HCEC 1CT (cell line): ENCODE data around the gene EPB42.
"Not testable (repeated sequence)": the region's sequence is repeated elsewhere in the genome, so short reads cannot be mapped to it uniquely, and the experiment has no call there.

Experiments
- DNase-seq: peaks from one replicate; pipeline ENCODE4 v3.0.0-alpha.2; 2017

The EPB42 gene

GRCh38 chr15:43239732-43240491, 19.1 kb upstream of the EPB42 start:
- no peak for DNase-seq

GRCh38 chr15:43238671-43239131, 17.9 kb upstream of the EPB42 start:
- no peak for DNase-seq

- no peak for DNase-seq
These were observed 17.1 kb upstream of the EPB42 start for GRCh38 chr15:43237842-43238470.

DNA sequence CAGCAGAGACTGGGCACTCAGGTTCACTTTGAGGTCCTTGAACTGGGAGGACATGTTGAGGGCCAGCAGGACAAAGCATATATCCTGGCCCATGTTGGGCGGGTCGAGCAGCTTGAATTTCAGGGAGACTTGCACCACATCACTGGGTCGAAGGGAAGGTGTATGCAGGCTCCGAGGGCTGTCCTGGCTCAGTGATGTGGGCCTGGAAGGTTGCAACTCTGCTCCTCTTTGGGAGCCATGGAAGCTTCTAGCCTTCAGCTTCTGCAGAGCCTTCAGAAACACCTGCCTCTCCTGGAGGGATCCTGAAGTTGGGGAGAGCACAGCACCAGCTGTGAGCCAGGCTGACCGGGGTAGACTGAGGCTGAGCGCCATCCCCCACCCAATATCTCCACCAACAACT, 14.7 kb upstream of the EPB42 start:
- DNase-seq: no peak

DNA sequence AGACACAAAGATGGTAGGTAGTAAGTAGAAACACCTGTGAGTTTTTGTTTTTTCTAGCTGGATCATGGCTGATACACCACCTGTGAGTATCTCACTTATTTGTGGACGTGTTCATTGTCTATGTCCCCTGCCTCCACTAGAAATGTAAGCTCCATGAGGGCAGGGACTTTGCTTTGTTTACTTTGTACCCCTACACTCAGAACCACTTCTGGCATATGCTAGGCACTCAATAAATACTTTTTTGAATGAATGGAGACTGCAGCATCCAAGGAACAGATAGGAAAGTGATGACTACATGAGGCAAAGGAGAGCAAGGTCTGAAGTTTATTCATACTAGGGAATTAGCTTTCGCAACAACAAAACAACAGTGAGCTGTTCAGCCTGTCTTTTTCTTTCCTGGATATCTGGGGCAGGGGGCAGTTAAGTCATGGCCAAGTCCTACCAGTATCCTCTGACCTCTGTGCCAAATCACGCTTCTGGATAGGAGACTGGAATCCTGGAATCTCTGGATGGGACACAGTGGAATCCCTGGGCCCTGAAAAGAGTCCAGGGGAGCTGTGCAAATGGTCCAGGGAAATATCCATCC, 11.6 kb upstream of the EPB42 start:
- DNase-seq: peak; percentile 11

DNA sequence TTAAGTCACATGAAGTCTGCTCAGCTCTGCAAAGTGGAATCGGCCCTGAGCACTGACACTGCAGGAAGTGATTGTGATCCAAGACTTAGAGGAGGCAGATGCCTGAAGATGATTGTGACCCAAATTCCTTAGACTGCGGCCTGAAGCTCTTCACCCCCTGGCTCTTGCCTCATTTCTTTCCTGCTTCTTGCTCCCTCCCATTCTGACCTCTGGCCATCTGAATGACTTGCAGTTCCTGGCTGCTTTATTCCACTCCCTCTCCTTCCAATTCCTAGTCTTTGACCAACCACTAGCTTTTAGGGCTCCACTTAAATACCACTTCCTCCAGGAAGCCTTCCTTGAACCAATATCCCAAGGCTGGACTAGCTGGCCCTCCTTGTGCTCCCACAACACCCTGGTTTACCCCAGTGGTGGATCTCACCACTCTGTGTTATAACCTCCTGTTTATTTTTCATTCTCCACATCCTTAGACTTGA, 9.9 kb upstream of the EPB42 start:
- DNase-seq: peak; percentile 20

DNA sequence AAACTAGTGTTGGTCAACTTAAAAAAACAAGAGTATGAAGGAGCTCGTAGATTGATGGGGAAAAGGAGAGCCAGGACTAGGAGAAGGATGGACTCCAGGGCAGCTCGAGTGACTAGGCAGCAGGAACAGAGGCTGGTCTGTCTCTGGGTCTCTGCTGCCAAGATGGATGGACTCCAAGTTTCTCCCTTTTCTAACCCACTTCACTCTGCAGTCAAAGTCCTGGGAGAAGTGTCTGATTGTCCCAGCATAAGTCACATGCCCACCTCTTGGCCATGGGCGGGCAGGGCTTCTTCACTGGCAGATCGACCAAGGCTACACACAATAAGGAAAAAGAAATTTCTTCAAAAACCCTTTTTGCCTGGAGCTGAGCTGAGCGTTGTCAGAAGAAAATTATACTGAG, 9.2 kb upstream of the EPB42 start:
- DNase-seq: no peak

DNA sequence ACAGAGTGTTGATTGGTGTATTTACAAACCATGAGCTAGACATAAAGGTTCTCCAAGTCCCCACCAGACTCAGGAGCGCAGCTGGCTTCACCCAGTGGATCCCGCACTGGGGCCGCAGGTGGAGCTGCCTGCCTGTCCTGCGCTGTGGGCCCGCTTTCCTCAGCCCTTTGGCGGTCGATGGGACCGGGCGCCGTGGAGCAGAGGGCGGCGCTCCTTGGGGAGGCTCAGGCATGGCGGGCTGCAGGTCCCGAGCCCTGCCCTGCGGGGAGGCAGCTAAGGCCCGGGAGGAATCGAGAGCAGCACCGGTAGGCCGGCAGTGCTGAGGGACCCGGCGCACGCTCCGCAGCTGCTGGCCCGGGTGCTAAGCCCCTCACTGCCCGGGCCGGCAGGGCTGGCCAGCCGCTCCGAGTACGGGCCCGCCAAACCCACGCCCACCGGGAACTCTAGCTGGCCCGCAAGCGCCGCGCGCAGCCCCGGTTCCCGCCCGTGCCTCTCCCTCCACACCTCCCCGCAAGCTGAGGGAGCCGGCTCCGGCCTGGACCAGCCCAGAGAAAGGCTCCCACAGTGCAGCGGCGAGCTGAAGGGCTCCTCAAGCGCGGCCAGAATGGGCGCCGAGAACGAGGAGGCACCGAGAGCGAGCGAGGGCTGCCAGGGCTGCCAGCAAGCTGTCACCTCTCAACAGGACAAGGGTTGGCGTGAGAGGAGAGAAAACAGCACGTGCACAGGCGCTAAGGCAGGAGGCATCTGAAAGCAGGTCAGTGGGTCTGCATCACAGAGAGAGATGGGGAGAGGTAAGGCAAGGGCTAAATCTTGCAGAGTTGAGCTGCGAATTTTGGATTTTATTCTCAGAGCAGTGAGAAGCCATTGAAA, 5.9 kb upstream of the EPB42 start:
- DNase-seq: no peak

GRCh38 chr15:43225950-43226255, 5.1 kb upstream of the EPB42 start:
- not testable (repeated sequence) for DNase-seq

DNA sequence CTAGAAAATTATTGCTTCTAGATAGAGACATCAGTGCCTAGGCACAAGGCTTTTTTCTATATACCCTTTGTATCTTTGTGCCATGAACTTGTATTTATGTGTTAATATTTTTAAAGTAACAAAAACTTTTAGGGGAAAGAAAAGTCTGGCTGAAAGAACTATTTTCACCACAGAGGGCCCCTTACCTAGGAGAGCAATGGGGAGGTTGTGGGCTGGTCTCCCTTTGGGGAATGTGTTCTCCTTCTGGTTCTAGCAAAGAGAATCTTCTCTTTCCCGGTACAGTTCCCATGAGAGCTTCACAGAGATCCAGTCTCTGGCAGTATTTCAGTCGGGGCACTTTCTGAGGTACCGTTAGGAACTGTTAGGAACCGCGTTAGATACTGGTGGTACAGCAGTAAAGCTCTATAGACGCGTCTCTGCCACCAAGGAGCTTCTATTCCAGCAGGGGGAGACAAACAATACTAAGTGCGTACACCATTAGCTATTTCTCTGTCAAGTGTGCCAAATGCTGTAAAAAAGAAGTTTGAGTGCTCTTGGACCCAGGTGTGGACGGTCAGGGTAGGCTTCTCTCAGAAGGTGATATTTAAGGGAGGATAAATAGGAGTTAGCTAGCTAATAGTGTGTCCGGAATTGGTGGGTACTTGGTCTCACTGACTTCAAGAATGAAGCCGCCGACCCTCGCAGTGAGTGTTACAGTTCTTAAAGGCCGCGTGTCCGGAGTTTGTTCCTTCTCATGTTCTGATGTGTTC, 4.6 kb upstream of the EPB42 start:
- DNase-seq: peak; percentile 56

GRCh38 chr15:43221422-43221821, 604 bp upstream of the EPB42 start:
- DNase-seq: no peak

DNA sequence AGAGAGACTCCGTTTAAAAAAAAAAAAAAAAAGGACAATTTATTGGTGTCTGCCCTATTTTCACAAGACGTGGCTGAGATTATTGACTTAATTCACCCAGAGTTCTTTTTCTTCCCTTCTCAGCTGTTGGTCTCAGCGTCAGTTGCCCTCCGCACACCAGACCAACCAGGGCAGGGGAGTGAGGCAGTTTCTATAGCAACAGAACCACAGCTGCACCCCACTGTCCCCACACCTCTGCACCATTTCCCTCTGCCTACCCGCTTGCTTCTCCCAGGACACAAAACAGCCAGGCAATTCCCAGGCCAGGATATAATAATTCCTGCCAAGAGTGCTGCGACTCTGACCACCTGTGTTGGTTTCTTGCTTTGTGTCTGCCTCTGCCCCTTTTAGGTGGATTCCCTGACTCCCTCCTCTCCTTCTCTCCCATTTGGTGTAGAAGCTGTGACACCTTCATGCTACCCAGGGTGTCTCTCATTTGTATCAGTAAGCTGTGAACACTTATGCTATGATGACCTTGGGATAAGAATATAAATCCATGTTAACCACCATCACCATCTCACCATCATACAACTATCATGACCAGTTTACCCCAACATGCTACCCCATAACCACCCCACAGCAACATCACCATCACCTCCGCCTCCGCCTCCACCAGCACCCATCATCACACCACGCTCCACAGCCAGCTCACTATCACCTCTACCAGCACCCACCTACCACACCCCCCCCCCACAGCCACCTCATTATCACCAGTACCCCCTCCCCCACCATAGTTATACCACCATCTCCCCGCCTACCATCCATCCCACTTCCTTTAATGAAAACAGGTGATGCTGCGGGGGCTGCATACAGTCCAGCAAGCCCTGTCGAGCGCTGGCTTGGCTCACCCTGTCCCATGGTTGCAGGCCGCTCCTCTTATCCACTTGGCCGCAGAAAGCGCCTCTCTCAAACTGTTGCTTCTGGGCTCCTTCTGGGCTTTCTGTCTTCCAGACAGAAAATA, 589 bp downstream of the EPB42 start:
- DNase-seq: no peak

- no peak for DNase-seq
These were observed 1.7 kb downstream of the EPB42 start for GRCh38 chr15:43218908-43219706.

DNA sequence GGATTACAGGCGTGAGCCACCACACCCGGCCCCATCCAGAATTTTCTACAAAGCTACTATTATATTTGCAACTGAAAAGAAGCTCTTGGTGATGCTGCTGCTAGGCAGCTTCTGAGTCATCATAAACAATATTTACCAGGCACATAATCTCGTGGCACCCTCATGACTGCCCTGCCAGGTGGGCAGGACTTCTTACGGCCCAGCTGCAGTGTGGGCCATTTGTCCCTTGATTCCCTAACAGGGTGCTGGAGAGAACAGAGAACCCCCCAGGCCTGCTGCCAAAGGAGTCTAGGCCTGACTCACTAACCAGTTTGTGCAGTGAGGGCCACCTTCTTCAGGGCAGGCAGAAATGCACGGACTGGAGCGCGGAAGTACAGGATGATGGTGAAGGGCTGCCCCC, 4.9 kb downstream of the EPB42 start:
- DNase-seq: peak; percentile 22

DNA sequence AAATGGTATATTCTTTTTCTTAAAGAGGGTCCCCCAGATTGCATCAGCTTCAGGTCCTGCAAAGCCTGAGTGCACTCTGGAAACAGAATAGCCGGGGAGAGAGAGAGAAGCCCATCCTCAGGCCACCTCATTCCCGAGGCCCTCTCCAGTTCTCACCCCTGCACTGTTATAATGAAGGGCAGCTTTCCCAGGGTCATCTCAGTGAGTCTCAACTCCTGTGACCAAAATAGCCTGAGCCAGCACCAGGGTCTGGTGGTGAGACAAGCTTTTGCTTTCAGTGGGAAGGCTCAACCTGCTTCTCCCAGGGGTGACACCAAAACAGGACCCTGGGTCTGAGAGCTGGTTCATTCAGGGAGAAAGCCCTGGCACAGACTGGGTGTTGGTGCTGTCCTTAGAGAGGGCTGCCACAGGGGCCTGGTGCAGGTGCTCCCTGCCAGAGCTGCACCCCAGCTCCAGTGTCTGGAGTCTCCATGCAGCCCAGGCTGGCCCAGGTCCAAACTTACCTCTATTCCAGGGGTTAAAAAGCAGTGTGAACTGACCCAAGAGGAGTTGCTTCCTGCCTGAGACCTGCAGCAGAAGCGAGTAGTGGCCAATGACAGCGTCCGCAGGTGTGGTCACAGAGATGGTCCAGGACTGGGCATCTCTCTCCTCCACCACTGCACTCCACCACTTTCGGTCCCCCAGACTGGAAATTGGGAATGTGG, 6.1 kb downstream of the EPB42 start:
- no peak for DNase-seq

DNA sequence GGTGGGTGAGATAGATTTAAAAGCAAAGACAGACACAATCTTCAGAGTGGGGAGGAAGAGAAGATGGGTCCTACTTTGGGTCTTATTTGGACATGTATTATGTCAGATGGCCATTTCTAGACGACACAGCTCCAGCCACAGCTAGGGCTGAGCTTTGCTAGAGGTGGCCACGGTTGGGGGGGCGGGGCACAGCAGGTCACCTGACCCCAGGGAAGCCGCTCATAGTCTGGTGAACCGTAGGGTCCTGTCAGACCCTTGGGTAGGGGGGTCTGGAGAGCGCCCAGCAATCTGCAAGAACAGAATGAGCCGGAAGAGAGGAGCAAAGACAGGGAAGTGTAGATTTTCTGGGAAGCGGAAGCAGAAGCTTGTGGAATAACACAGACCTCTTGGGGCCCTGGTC, 6.6 kb downstream of the EPB42 start:
- DNase-seq: no peak

GRCh38 chr15:43213466-43213865, 7.4 kb downstream of the EPB42 start:
- DNase-seq: no peak

DNA sequence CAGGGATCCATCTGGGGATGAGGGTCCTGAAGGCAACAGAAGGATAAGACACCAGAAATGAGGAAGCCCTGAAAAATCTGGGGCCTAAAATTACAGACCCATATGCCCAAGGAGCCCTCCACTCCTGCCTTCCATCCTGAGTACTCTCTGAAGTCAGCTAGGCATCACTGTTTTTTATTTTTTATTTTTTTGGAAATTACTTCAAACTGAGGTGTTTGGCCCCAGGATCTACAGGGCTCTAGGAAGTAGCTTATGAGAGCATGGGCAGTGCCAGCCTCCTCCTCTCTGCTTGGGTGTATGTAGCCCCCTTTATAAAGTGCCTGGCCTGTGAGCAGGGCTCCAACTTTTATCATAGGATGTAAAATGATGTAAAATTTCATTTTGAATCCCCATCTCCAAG, 7.9 kb downstream of the EPB42 start:
- DNase-seq: no peak

GRCh38 chr15:43212299-43212698, 8.5 kb downstream of the EPB42 start:
- DNase-seq: no peak
